GM15510 (cell line): ENCODE measurements around the gene PAK1.

Experiments
- POLR2A ChIP-seq: IDR thresholded peaks from 3 replicates; pipeline ENCODE4 v1.6.1; 2011; ENCODE audit warnings: borderline replicate concordance; ENCODE audit not compliant: insufficient read length; ENCODE audit errors: extremely low read depth

PAK1 gene

DNA sequence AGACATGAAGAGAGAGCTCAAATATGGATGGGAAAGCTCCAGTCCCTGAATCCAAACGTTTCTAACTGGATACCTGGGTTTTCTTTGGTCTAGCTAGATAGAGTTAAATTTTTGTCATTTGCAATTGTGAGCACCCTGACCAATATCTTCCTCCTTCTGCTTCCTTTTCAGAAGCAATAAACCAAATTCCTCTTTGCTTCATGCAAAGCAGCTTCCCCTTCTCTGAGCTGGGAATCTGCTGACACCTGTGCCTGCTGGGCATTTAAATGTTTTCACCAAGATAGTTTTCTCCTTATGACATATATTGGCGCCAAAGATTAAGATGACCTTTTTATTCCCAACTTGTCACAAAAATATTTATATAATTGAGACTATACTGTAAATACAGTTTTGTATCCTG lies 27.9 kb upstream of the PAK1 start:
- no peak for TF ChIP-seq POLR2A

DNA sequence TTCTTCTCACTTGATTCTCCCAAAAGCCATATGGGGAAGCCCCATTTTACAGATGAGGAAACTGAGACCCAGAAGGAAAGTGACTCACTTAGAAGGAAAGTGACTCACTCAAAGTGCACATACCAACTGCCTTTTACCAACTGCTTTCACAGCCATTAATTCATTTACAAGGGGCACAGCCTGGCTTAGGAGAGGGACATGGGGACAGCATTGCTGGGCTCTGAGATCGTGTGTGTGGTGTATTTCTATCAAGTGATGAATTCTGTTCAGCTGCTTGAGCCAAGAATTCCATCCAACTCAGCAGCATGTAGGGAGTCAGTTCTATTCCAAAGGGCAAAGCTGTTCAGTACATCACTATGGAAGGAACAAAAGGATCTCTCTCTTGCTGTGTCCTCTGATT lies 23.5 kb upstream of the PAK1 start:
- TF ChIP-seq POLR2A: no peak

DNA sequence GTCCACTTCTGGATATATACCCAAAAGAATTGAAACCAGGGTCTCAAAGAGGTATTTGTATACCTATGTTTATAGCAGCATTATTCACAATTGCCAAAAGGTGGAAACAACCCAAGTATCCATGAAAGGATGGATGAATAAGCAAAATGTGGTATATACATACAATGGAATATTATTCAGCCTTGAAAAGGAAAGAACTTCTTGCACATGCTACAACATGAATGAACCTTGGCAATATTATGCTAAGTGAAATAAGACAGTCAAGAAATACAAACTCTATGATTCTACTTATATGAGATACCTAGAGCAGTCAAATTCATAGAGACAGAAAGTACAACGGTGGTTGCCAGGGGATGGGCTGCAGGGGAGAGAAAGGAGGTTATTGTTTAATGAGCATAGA lies 21.6 kb upstream of the PAK1 start:
- no peak for TF ChIP-seq POLR2A

DNA sequence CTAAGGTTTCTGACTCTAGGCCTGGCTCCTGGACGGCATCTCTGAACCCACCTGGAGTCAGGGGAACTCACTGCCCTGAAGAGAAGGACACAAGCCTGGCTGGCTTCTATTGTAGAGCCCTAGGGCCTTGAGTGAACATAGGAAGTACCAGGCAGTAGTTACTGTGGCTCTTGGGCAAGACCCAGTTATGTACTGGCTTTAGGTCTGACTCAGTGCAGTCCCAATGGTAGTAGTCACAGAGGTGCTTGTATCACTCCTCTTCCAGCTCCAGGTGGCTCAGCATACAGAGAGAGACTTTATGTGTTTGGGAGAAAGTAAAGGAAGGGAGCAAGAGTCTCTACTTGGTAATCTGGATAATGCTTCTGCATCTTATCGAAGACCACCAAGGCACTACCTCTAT lies 13.9 kb upstream of the PAK1 start:
- TF ChIP-seq POLR2A: no peak

DNA sequence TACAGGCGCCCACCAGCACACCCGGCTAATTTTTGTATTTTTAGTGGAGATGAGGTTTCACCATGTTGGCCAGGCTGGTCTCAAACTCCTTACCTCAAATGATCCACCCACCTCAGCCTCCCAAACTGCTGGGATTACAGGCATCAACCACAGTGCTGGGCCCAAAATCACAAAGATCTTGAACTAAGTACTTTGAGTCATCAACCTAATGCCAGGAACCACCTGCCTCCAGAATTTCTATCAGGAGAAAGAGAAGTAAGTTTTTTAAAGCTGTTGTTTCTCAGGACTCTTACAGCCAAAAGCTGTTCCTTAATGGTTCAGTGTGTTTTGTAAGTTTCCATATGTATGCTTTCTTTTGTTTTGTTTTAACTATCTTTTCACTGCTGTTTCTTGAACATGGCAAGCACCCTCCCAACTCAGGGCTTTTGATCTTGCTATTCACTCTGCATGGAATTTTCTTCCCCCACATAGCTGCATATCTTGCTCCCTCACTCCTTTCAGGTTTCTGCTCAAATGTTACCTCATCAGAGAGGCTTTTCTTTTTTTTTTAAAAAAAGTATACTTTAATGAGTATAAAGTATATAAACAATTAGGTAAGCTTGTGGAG lies 6.0 kb upstream of the PAK1 start:
- TF ChIP-seq POLR2A: no peak

DNA sequence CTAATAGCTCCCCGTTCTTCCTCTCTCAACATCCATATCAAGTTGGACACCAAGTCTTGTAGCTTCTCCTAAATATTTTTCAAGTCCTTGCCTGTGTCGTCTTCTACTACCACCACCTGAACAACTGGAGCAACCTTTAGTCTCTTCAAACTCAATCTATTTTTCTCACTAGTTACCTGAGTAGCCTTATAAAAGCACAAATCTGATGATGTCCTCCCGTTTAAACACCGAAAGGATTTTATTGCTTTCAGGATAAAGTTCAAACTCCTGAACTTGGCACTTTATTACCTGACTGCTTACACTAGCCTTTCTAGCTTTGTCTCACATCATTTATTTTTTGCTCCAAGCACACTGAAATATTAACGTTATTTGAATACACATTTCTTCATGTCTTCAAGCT lies 1.3 kb upstream of the PAK1 start:
- TF ChIP-seq POLR2A: no peak

DNA sequence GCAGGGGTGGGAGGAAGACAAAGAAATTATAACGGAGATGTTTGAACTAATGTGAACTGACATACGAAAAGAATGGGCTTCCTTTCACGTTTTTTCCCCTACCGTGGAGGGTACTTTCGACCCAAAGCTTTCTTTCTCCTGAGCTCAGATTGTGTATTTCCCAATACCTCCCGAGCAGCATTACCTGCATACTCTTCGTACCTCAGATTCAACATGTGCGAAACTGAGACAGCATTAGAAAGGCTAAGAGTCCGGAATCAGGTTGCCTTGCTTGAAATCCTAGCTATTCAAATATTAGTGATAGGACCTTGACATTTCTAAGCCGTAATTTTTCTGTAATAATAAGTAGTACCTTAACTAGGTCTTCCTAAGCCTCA lies 778 bp upstream of the PAK1 start:
- TF ChIP-seq POLR2A: no peak

DNA sequence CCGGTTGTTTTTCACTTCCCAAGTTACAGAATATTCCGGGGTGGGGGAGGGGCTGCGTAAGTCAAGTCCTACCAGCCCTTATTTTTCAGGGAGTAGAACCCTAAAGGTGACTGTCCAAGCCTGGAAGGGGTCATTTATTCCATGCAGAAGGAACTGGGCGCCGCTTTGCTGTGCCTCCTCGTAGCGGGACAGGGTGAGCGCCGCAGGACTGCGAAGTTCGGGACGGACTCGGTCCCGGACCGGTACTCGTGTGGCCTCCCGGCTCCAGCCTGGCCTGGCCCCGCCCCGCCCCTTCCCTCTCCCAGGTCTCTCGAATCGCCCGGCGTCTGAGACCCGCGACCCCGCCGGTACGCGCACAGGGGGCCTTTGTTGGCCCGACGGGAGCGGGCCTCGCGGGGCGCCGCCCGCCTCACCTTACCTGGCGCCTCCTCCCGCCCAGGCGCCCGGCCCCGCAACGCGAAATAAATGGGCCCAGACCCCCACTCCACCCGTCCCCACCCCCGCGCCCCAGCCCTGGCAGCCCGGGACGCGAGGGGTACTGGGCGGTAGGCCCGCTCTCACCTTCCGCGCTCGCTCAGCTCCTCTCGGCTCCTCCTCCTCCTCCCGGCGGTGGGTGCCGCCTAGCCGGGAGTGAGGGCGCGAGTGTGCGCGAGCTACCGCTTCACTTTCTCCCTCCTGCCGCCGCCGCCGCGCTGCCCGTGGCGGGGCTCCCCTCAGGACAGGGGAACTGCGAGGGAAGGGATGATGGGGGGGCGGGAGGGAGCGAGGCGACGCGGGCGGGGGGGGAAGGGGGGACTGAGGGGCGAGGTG lies 698 bp downstream of the PAK1 start:
- no peak for TF ChIP-seq POLR2A

DNA sequence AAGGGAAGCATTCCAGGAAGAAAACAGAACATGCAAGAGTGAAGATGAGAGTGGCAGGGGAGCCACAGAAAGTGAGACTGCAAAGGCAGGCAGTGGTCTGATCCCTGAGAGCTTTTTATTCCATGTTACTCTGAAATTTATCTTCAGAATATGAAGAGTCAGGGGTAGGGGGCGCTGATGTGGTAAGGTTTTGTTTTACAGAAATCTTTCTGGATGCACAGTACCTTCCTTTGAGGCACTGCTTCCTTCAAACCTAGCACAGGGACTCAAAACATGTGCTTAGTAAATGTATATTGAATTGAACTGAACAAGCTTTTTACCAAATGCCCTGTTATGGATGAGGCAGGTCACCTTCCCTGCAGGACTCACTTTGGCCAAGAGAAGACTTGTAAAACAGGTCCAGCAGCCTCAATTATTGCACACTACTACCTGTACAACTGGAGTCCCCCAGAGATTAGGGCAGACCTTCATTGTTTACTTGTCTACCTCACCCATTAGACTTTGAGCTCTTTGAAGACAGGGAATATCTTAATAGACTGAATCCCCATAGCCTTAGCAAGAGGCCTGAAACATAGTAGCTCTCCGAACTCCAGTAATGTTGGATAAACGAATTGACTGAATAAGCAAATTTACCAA lies 2.2 kb downstream of the PAK1 start:
- no peak for TF ChIP-seq POLR2A

DNA sequence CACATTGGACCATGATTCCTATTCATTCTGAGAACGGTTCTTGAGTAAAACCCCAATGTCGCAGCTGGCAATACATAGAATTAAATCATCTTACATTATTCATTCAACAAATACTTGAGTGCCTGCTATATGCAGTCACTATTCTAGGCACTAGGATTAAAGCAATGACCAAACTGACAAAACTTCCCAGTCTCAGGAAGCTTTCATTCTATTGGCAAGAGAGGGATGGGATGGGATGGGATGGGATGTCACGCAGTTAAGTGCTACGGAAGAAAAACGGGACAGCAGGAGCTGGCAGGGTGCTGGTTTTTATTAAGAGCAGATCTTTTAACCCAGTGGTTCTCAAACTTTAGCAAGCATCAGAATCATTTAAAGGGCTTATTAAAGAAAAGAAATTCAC lies 2.9 kb downstream of the PAK1 start:
- TF ChIP-seq POLR2A: no peak

DNA sequence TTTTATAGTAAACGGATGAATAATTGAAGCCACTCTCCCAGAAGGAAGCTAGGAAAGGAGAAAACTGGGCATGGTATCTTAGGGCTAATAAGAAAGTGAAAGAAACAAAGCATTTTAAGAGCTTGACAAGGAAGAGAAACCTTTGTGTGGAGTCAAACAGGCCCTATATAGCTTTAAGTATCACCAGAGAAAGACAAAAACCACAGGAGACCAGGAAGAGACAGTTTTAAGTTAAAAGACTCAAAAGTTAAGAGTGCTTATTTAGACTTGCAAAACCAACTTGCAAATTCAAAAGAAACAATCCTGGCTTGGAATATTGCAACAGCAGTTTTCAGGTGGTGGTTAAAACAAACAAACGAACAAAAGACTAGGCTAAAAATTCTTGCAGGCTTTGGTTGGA lies 3.4 kb downstream of the PAK1 start:
- TF ChIP-seq POLR2A: no peak

DNA sequence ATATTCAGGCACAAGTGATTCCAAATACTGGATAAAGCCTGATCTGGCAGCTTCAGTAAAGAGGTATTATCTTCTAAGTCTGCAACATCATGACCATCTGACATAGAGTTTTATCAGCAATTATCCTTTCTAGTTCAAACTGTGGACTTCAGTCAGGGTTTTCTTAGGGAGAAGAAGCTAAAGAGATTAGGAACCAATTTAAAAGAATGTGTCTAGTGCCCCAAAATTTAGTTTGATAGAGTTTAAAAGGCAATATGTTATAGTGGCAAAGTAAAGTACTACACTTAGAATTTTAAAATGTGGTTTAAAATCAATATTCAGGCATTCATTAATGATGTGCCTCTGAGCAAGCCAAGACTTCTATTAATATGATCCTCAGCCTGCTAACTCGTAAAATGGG lies 5.4 kb downstream of the PAK1 start:
- no peak for TF ChIP-seq POLR2A

DNA sequence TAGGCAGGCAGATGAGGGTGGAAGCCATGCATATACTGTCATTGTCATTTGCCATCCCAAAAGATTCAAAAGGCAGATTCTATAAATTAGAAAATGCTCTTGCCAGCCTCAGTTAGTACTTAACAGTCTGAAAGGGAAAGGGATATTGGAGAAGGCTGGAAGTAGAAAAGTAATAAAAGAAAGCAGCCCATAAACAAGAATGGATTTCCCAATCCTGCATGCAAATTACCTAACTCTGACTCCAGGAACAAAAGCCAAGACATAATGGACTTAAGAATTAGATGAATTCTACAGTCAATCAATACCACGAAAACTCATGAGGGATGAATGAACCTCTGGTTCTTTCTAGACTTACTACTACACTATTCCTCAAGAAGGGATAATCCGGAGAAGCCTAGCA lies 5.9 kb downstream of the PAK1 start:
- TF ChIP-seq POLR2A: no peak

DNA sequence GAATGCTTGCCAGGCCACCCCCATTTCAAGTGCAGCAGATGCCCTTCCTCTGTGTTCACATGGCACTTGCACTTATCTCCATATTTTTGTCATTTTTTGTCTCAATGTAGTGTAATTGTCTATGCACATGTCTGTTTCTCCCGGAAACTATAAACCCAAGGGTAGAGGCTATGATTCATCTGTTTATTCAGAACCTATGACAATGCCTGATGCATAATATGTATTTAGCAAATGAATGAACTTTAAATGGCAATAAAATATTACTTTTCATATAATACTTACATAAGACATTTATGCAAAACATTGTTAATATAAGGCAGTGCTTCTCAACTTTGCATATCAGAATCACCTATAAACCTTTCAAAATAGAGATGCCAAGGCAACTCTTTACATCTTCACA lies 6.7 kb downstream of the PAK1 start:
- TF ChIP-seq POLR2A: no peak

DNA sequence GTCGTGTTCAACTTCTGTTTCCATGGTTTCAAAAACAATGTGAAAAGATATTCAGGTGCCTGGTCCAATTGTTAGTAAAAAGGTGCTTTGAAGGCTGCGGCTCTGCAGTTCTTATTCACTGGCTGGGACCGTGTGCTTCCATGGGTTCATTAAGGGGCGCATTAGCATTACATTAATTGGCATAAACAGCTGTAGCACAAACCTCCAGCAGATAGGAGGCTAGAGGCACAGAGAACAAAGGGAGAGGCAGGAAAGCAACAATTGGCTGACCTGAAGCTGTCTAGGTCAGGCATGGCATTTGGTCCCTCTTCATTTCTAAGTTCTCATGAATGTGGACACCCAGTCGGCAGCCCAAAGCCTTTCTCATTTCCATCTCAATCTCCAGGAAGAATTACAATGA lies 16.6 kb downstream of the PAK1 start:
- TF ChIP-seq POLR2A: no peak

DNA sequence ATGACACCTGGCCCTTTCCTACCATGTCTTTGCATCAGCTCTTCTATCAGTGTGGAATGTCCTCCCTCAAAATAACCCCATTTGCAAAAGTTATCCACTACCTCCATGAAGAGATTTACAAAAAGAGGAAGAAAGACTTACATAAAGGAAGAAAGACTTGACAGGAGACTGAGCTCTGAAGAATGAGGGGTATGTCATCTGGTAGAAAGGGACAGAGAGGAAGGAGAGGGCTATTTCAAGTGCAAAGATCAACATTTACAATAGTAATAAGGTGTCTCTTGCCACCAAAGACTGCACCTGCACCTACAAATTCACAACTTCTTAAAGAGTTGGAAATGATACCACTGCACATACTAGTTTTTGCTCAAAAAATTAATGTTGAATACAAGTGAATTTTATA lies 18.2 kb downstream of the PAK1 start:
- no peak for TF ChIP-seq POLR2A
